NOMO-1 treated with dmso at 0.1 percent for 144 hours (cell line): ENCODE measurements around the gene PAPPA2.
"Not testable (repeated sequence)": the region's sequence is repeated elsewhere in the genome, so short reads cannot be mapped to it uniquely, and the experiment has no call there.

Experiments used
- DNase-seq: peaks from one replicate; lab custom pipeline; 2025; ENCODE audit not compliant: unreplicated experiment; lab: John Stamatoyannopoulos, UW

The PAPPA2 gene

GRCh38 chr1:176602388-176603004 is 139.5 kb downstream of the PAPPA2 start:
- no peak for DNase-seq

GRCh38 chr1:176603696-176604095 is 140.7 kb downstream of the PAPPA2 start:
- no peak for DNase-seq

GRCh38 chr1:176604461-176604860 is 141.5 kb downstream of the PAPPA2 start:
- no peak for DNase-seq

- DNase-seq: peak; percentile 25
Measured at GRCh38 chr1:176605176-176605575, 142.2 kb downstream of the PAPPA2 start.

GRCh38 chr1:176609556-176610408 is 146.8 kb downstream of the PAPPA2 start:
- DNase-seq: no peak

- no peak for DNase-seq
Measured at GRCh38 chr1:176612791-176613190, 149.8 kb downstream of the PAPPA2 start.

GRCh38 chr1:176617881-176618280 is 154.9 kb downstream of the PAPPA2 start:
- DNase-seq: no peak

- no peak for DNase-seq
Measured at GRCh38 chr1:176619261-176619660, 156.3 kb downstream of the PAPPA2 start.

- no peak for DNase-seq
Measured at GRCh38 chr1:176625365-176625764, 162.4 kb downstream of the PAPPA2 start.

GRCh38 chr1:176626572-176627061 is 163.6 kb downstream of the PAPPA2 start:
- no peak for DNase-seq

GRCh38 chr1:176628775-176629174 is 165.8 kb downstream of the PAPPA2 start:
- DNase-seq: no peak

- DNase-seq: not testable (repeated sequence)
Measured at GRCh38 chr1:176634733-176635132, 171.8 kb downstream of the PAPPA2 start.

GRCh38 chr1:176638713-176639526 is 175.9 kb downstream of the PAPPA2 start:
- DNase-seq: no peak

- no peak for DNase-seq
Measured at GRCh38 chr1:176643536-176643935, 180.6 kb downstream of the PAPPA2 start.

- no peak for DNase-seq
Measured at GRCh38 chr1:176648556-176648955, 185.6 kb downstream of the PAPPA2 start.

GRCh38 chr1:176656257-176656995 is 193.5 kb downstream of the PAPPA2 start:
- DNase-seq: no peak

- DNase-seq: no peak
Measured at GRCh38 chr1:176669782-176670181, 206.8 kb downstream of the PAPPA2 start.

- no peak for DNase-seq
Measured at GRCh38 chr1:176670853-176671252, 207.9 kb downstream of the PAPPA2 start.

GRCh38 chr1:176682830-176683535 is 220.0 kb downstream of the PAPPA2 start:
- no peak for DNase-seq
